Right cardiac atrium (tissue), 5 donors: Measurements from ENCODE around the gene AHDC1. TPM values are rescaled to one million over a fixed set of nuclear protein-coding genes. Genes with fewer than 3 reads are reported as not detected.
A peak's percentile ranks its signal among the peaks of the same experiment; 100 is the strongest.

Source experiments
- ATAC-seq, 2 donors: fragments of 200-7000 bp; cut with Tn5 transposase; one replicate each; pipeline versions ENCODE4 v1.8.0 to v1.9.1; 2020; ENCODE audit warnings: moderate library complexity in 2 of 2, mild to moderate bottlenecking in 1 of 2
- DNase-seq, 3 donors: peaks; one replicate each; pipeline ENCODE4 v3.0.0-alpha.2; 2020
- H3K27ac ChIP-seq: one replicate; pipeline ENCODE4 v1.5.1; 2013; ENCODE audit warnings: mild to moderate bottlenecking, low read length, control low read depth, moderate library complexity
- H3K27me3 ChIP-seq: one replicate; pipeline ENCODE4 v1.6.1; 2013; ENCODE audit not compliant: control insufficient read depth, insufficient read depth
- H3K4me1 ChIP-seq: one replicate; pipeline ENCODE4 v1.6.1; 2013; ENCODE audit warnings: low read length; ENCODE audit not compliant: control insufficient read depth, insufficient read depth
- H3K4me3 ChIP-seq: one replicate; pipeline ENCODE4 v1.5.1; 2013; ENCODE audit warnings: low read length, control low read depth
- H3K9me3 ChIP-seq: one replicate; pipeline ENCODE4 v1.6.1; 2013; ENCODE audit warnings: low read length; ENCODE audit not compliant: control insufficient read depth
- WGBS: extraction: QIAGEN DNeasy Blood & Tissue Kit; methylation state at CpG from one replicate; pipeline ENCODE4 v1.1.7; 2013; 5-methylcytosine and 5-hydroxymethylcytosine counted together
- intact Hi-C, 4 donors: fragments of 100-400 bp; cut with DNase I; formaldehyde crosslinking; loops; one replicate each; pipeline versions ENCODE4 v1.11.0 to v1.14.0; 2022 to 2023
- polyA plus RNA-seq: library from polyadenylated mRNA; stranded (reverse); fragments of 200-250 nt; gene quantifications from one replicate; pipeline ENCODE4 v1.2.3, GENCODE V29; 2013
- total RNA-seq, 4 donors: library from RNA; stranded (reverse); fragmentation: NEBNext Ultra II Directional; extraction: Animal tissue kit (Norgen Biotek cat#: 25700); gene quantifications; one replicate each; pipeline ENCODE4 v1.2.1, GENCODE V29; 2021
- donor health status: healthy with polysubstance abuse.
- donor health status: DM: no; HTN: yes; CAD: no.
- donor health status: DM: no; HTN: no; CAD: no.
- donor health status: DM: no; HTN: yes; CAD: no; lungs with severe emphysema.
- donor health status: DM: yes; HTN: yes; CAD: no.

The AHDC1 gene
- total and polyA plus RNA-seq, 5 donors, result 26.3 to 53.5 (median 48.5) TPM

- intact Hi-C loops, result loop anchor here in 3 of 4 donors (5.0 to 10.0 kb wide), 4 partner anchors 35 to 200 kb away; no protein-coding TSS in a partner anchor
- ATAC-seq (peak; percentile 2 to 26), DNase-seq (peak; percentile 69 to 88 (median 88))
- peak overlapping the region; percentile 91 for H3K27ac ChIP-seq
- under 1% methylated on average over 54 of the region's 54 CpGs for WGBS
- H3K27me3 ChIP-seq, result no peaks in the 10 kb centered on the region
- H3K4me3 ChIP-seq, result peak overlapping the region; percentile 84
- peaks cover 23% of the 10 kb centered on the region for H3K4me1 ChIP-seq
- H3K9me3 ChIP-seq, result no peaks in the 10 kb centered on the region
Observed at GRCh38 chr1:27602462-27603308, 1.3 kb downstream of the AHDC1 start.

GRCh38 chr1:27601771-27602461, 2.0 kb downstream of the AHDC1 start:
- peaks cover 23% of the 10 kb centered on the region for H3K4me1 ChIP-seq
- no peaks in the 10 kb centered on the region for H3K27me3 ChIP-seq
- DNase-seq, result peak; percentile 54 to 84 (median 83)
- ATAC-seq, result peak; percentile 7 to 13
- WGBS, result 3% methylated on average over 23 of the region's 23 CpGs
- intact Hi-C loops, result loop anchor here in 3 of 4 donors (5.0 to 10.0 kb wide), 4 partner anchors 35 to 200 kb away; no protein-coding TSS in a partner anchor
- no peaks in the 10 kb centered on the region for H3K9me3 ChIP-seq
- peak overlapping the region; percentile 84 for H3K4me3 ChIP-seq
- H3K27ac ChIP-seq, result peak overlapping the region; percentile 91

DNA sequence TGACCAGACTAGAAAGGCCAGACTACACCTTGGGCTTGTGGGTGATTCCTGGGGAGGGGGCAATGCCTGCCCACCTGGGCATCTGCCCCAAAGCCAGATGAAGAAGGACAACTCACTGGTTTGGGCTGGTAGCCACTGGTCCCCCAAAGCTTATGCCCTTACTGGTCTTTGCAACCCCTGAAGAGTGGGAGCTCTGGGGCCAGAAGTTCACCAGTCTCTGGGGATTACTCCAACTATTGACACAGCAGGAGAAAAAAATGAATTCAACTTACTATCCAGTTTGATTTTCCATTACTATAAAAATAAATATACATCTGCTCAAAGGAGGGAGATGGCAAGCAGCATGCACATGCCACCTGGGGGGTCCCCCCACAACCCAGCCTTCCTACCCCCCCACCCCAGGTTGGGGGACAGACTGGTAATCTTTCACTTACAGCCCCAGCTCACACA, 2.6 kb downstream of the AHDC1 start:
- peak in 1 of 3 donors; percentile 31 for DNase-seq
- peak overlapping the region; percentile 84 for H3K4me3 ChIP-seq
- H3K27ac ChIP-seq, result peak overlapping the region; percentile 91
- no peaks in the 10 kb centered on the region for H3K27me3 ChIP-seq
- no peaks in the 10 kb centered on the region for H3K9me3 ChIP-seq
- intact Hi-C loops, result loop anchor here in 3 of 4 donors (5.0 to 10.0 kb wide), 4 partner anchors 34 to 199 kb away; no protein-coding TSS in a partner anchor
- H3K4me1 ChIP-seq, result peaks cover 23% of the 10 kb centered on the region
- no peak for ATAC-seq

- Histone ChIP-seq H3K9me3 (no peaks in the 10 kb centered on the region), H3K4me3 (no peak overlapping the region), H3K4me1 (peaks cover 25% of the 10 kb centered on the region), H3K27ac (no peak overlapping the region), H3K27me3 (no peaks in the 10 kb centered on the region)
- DNase-seq (peak in 1 of 3 donors; percentile 23), ATAC-seq (no peak)
- intact Hi-C loops, result loop anchor here in 3 of 4 donors (5.0 to 10.0 kb wide), 4 partner anchors 33 to 198 kb away; no protein-coding TSS in a partner anchor
- WGBS, result 46% methylated on average over 3 of the region's 3 CpGs
Observed at GRCh38 chr1:27600498-27601175, 3.3 kb downstream of the AHDC1 start.

DNA sequence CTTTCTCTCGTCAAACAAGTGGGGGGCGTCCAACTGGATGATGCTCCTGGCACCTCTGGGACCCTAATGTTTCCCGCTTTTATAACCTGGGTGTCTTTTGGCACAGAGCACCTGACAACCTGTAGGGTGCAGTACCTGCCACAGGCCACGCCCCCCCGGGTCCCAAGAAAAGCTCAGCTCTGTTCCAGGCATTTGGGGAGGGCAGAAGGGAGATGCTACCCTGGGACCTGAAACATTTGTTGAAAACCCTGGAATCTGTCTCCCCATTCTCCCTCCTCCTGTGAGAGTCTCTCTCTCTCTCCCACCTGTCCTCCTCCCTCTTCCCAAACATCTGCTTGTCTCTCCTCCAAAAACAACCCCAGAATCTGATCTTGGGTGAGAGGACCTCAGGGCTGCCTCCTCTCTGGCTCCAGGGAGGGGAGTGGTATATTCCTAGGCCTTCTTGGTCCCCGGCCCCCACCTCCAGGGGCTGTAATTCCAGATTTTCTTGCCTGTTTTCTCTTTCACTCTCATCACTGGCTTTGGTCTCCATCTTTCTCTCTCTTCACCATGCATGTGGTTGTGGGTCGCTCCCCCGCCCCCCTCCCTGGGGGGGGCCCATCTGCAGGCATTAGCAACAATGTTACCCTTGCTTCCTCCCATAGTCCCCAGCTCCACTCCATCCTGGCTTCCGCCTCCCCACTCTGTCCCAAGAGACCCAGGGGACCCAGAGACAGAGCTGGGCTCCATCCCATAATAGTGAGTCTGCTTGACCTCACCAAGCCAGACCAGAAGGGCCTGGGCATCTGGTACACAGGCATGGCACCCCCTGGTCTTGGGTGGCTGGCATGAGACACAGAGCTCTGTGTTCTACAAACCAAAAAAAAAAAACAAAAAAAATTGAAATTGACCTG, 4.1 kb downstream of the AHDC1 start:
- no peak overlapping the region for H3K4me3 ChIP-seq
- ATAC-seq (no peak), DNase-seq (peak in 1 of 3 donors; percentile 50)
- H3K27ac ChIP-seq, result peak overlapping the region; percentile 44
- peaks cover 28% of the 10 kb centered on the region for H3K4me1 ChIP-seq
- H3K9me3 ChIP-seq, result no peaks in the 10 kb centered on the region
- WGBS, result 38% methylated on average over 9 of the region's 9 CpGs
- intact Hi-C loops, result loop anchor here (5.0 to 10.0 kb wide), 5 partner anchors 33 to 198 kb away; no protein-coding TSS in a partner anchor
- H3K27me3 ChIP-seq, result no peaks in the 10 kb centered on the region

- H3K27ac ChIP-seq, result peak overlapping the region; percentile 62
- DNase-seq (peak; percentile 85 to 90 (median 87)), ATAC-seq (peak; percentile 53 to 69)
- H3K27me3 ChIP-seq, result no peaks in the 10 kb centered on the region
- H3K9me3 ChIP-seq, result no peaks in the 10 kb centered on the region
- no peak overlapping the region for H3K4me3 ChIP-seq
- intact Hi-C loops, result loop anchor here in 1 of 4 donors (5.0 kb wide), 1 partner anchor 37 kb away; no protein-coding TSS in a partner anchor
- WGBS, result 4% methylated on average over 6 of the region's 6 CpGs
- peaks cover 36% of the 10 kb centered on the region for H3K4me1 ChIP-seq
Observed at GRCh38 chr1:27598902-27599528, 4.9 kb downstream of the AHDC1 start.

DNA sequence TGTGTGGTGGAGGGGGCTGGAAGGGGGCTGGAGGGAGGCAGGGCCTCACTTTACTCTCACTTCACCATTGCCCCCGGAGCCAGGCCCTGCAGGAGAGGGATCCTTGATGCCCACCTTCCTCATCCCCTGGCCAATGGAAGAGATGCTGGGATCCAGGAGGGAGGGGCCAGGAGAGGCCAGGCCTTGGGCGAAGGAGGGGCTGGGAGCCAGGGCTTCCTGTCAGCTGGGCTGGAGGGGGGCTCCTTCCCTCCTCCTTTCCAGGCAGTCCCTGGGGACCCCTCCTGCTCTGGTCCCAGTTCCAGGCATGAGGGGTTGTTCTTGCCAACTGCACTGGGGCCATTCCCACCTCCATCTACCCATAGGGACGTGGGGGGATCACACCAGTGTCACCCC, 5.7 kb downstream of the AHDC1 start:
- 16% methylated on average over 3 of the region's 3 CpGs for WGBS
- Histone ChIP-seq H3K27me3 (no peaks in the 10 kb centered on the region), H3K9me3 (no peaks in the 10 kb centered on the region), H3K4me1 (peaks cover 42% of the 10 kb centered on the region), H3K27ac (peak overlapping the region; percentile 62), H3K4me3 (no peak overlapping the region)
- ATAC-seq (peak; percentile 36 to 40), DNase-seq (peak; percentile 75 to 89 (median 88))
- intact Hi-C loops, result loop anchor here in 1 of 4 donors (5.0 kb wide), 1 partner anchor 36 kb away; no protein-coding TSS in a partner anchor

DNA sequence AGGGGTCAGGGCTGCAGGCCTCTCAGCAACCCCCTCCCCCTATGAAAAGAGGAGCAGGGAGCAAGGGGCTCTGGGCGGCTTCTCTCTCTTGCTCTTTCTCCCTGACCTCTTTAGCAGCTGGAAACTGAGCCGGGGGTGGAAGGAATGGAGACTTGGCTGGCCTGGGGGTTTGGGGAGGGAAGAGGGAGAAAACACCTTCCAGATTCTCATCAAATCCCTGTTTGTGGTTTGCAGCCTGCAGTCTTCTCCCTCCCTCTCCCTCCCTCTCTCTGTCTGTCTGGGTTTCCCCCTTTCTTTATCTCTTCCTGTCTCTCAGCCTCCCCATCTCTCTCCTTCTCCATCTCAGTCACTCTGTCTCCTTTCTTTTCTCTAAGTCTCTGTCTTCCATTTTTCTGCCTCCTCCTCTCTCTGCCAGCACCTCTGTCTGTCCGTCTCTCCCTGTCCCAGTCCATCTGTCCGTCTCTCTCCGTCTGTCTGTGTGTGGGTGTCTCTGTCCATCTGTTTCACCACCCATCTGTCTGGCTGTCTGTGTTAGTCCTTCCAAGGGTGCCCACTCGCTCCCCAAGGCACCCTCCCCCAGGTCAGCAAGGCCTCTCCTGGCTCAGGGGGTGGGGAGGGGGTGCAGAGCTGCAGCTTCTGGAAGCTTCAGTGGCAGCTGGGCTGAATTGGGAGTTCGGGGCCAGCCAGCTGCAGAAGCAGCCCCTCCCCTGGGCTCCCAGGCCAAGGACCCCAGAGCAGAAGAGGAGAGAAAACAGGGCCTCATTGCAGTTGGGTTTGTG, 6.2 kb downstream of the AHDC1 start:
- Histone ChIP-seq H3K27ac (no peak overlapping the region), H3K4me1 (peaks cover 44% of the 10 kb centered on the region), H3K27me3 (no peaks in the 10 kb centered on the region), H3K9me3 (no peaks in the 10 kb centered on the region), H3K4me3 (no peak overlapping the region)
- ATAC-seq (no peak), DNase-seq (peak in 1 of 3 donors; percentile 47)
- 47% methylated on average over 7 of the region's 7 CpGs for WGBS
- intact Hi-C loops, result loop anchor here in 1 of 4 donors (5.0 kb wide), 1 partner anchor 35 kb away; no protein-coding TSS in a partner anchor

- DNase-seq, result peak in 1 of 3 donors; percentile 9
- ATAC-seq, result no peak
- H3K4me1 ChIP-seq, result peaks cover 47% of the 10 kb centered on the region
- no peaks in the 10 kb centered on the region for H3K9me3 ChIP-seq
- peak overlapping the region; percentile 6 for H3K27ac ChIP-seq
- no peak overlapping the region for H3K4me3 ChIP-seq
- intact Hi-C loops, result loop anchor here in 1 of 4 donors (5.0 kb wide), 1 partner anchor 35 kb away; no protein-coding TSS in a partner anchor
- no peaks in the 10 kb centered on the region for H3K27me3 ChIP-seq
- WGBS, result 51% methylated on average over 4 of the region's 4 CpGs
Observed at GRCh38 chr1:27596986-27597385, 7.0 kb downstream of the AHDC1 start.
